ENCODE results near the gene SCYL2. TPM values are rescaled to one million over a fixed set of nuclear protein-coding genes. Genes with fewer than 3 reads are reported as not detected.
A peak's percentile ranks its signal among the peaks of the same experiment; 100 is the strongest.
"Not testable (repeated sequence)": the region's sequence is repeated elsewhere in the genome, so short reads cannot be mapped to it uniquely, and the experiment has no call there.

The SCYL2 gene
- total RNA-seq, 1 experiment from 2014 or later, result 56.1 TPM

DNA sequence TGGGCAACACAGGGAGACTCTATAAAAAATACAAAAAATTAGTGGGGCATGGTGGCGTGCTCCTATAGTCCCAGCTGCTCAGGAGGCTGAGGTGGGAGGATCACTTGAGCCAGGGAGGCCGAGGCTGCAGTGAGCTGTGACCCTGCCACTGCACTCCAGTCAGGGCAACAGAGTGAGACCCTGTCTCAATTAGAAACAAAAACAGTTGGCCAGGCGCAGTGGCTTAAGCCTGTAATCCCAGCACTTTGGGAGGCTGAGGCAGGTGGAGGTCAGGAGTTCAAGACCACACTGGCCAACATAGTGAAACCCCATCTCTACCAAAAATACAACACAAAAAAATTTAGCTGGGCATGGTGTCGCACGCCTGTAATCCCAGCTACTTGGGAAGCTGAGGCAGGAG lies 1.9 kb upstream of the SCYL2 start:
- DNase-seq (ENCODE audit: extremely low read depth, low read depth), result not testable (repeated sequence)

DNA sequence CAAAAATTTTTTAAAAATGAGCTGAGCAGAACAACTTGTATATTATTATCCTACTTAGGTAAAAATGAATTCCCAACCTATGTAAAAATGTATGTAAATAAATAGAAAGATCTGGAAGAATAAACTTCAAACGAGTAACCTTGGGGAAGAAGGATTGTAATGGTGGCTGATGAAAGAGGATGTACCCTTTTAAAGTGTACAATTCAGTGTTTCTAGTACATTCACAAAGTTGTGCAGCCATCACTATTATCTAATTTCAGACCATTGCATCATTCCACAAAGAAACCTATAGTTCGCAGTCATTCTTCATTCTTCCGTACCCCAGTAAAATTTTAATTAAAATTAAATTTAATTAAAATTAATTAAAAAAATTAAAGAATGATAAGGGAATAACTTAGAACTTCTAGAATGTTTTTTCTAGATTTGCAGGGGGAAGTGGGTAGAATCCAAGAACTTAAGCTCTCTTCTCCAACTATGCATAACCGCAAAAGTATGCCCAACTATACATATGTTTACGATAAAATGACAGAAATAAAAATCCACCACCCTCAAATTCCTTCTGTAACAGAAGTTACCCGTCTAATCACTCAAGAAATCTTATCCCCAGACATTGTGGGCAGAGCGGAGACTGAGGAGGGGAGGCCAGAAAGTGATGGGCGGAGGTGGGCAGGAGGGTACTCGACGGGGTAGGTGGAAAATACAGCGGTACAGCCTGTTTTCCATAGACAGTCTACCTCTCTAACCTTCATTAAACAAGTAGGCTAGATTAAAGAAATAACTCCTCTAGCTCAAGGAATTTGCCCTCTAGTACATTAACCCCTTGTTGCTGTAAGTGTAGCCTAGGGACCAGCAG lies 1.0 kb upstream of the SCYL2 start:
- DNase-seq (ENCODE audit: extremely low read depth, low read depth), result no peak

DNA sequence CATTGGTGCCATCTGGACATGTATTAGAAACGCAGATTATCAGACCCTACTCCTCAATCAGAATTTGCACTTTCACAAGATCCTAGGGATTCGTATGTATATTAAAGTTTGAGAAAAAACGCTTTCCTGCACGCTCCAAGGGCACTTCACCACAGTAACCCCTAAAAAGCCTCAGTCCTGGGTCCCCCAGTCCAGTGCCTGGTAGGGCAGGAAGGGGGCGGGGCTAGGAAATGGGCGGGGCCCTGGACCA lies 467 bp upstream of the SCYL2 start:
- DNase-seq (ENCODE audit: extremely low read depth, low read depth), result peak; percentile 84

GRCh38 chr12:100267603-100268281 lies 765 bp downstream of the SCYL2 start:
- no peak for DNase-seq (ENCODE audit: extremely low read depth, low read depth)

- DNase-seq (ENCODE audit: extremely low read depth, low read depth), result no peak
Measured at GRCh38 chr12:100268835-100269564, 2.0 kb downstream of the SCYL2 start.

GRCh38 chr12:100273782-100274181 lies 6.8 kb downstream of the SCYL2 start:
- DNase-seq (ENCODE audit: extremely low read depth, low read depth), result no peak

DNA sequence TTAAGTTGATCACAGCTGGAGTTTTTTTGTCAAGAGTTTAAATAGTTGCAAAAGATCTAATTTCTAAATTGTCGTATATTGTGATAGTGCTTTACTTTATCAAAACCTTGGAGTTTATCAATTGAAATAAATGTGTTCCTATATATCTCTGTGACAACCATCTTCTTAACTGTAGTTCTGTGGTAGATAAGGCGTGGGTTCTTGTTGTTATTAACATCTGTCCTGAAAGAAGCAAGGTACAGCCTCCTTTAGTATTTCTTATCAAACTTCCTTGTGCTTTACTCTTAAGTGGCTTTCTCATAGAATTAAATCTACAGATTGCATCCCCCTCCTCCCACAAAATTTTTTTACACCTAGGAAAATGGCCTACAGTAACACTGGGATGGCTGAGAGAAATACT lies 7.3 kb downstream of the SCYL2 start:
- no peak for DNase-seq (ENCODE audit: extremely low read depth, low read depth)

DNA sequence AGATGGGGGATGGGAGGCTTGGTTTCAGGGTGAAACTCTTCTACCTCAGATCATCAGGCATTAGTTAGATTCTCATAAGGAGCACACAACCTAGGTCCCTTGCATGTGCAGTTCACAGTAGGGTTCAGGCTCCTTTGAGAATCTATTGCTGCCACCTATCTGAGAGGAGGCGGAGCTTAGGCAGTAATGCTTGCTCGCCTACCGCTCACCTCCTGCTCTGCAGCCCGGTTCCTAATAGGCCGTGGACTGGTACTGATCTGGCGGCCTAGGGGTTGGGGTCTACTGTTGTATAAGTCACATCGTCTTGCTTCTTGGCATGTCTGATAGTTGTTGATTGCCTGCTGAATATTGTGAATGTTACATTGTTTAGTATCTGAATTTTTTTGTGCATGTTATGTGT lies 12.2 kb downstream of the SCYL2 start:
- DNase-seq (ENCODE audit: extremely low read depth, low read depth), result no peak

- DNase-seq (ENCODE audit: extremely low read depth, low read depth), result no peak
Measured at GRCh38 chr12:100279607-100280244, 12.7 kb downstream of the SCYL2 start.

DNA sequence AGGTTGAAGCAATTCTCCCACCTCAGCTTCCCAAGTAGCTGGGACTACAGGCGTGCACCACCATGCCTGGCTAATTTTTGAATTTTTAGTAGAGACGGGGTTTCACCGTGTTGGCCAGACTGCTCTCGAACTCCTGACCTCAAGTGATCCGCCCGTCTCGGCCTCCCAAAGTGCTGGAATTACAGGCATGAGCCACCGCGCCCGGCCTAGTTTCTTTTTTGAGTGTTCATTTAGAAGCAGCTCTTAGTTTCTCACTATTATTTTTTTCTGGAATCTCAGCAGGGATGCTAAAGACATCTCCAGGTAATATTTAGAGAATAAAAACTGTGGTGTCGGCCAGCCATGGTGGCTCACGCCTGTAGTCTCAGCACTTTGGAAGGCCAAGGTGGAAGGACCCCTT lies 17.6 kb downstream of the SCYL2 start:
- DNase-seq (ENCODE audit: extremely low read depth, low read depth), result not testable (repeated sequence)

DNA sequence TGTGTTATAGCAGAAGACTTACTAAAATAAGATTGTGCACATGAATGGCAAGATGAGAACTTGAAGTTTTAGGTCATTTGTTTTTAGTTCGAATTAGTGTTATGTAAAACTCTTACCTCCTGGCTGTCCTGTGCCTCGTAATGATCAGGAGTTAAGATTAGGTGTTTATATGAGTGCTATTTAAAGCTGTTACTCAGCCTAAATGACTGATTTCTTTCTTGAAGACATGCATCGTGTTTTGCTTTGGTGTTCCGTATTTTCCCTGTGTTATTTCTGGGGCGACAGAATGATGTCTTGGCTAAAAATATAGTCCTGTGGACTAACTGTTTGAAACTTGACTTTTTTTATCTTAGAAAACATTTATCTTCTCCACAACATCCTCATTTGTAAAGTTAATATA lies 22.1 kb downstream of the SCYL2 start:
- DNase-seq (ENCODE audit: extremely low read depth, low read depth), result no peak

GRCh38 chr12:100290016-100290415 lies 23.0 kb downstream of the SCYL2 start:
- no peak for DNase-seq (ENCODE audit: extremely low read depth, low read depth)

- DNase-seq (ENCODE audit: extremely low read depth, low read depth), result no peak
Measured at GRCh38 chr12:100293017-100293416, 26.0 kb downstream of the SCYL2 start.

GRCh38 chr12:100294366-100294765 lies 27.4 kb downstream of the SCYL2 start:
- not testable (repeated sequence) for DNase-seq (ENCODE audit: extremely low read depth, low read depth)

DNA sequence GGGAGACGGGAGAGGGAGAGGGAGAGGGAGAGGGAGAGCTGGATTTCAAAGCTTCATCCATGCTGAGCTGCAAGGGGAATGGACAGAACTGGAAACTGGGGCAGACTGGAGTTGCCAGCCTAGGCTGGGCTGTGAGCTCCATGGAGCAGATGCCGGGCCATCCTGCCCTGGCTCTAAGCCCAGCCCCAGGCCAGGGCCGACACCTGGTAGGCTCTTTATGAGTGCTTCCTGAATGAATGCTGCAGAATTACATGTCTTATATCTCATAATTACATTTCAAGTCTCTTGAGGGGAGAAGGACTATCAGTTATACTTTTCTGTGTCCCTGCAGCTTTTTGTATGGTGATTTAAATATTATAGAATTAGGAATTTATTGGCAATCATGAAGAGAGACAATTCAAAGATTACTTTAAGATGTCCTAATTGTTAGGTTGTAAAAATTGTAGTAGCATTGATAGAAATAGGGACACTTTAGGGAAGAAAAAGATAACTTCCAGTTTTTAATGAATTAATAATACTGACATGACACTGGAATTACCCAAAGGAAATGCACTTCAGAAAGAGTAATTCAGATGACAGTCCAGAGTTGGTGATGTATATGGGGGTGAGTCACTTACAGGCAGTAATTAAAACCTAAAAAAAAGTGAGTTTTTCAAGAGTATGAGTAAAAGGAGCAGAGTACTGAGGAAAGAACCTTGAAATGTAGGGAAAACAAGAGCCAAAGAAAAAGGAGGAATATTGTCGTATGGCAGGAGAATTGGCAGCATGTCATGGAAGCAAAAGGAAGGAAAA lies 29.0 kb downstream of the SCYL2 start:
- no peak for DNase-seq (ENCODE audit: extremely low read depth, low read depth)

- no peak for DNase-seq (ENCODE audit: extremely low read depth, low read depth)
Measured at GRCh38 chr12:100302081-100302480, 35.1 kb downstream of the SCYL2 start.

GRCh38 chr12:100303831-100304230 lies 36.9 kb downstream of the SCYL2 start:
- DNase-seq (ENCODE audit: extremely low read depth, low read depth), result no peak

DNA sequence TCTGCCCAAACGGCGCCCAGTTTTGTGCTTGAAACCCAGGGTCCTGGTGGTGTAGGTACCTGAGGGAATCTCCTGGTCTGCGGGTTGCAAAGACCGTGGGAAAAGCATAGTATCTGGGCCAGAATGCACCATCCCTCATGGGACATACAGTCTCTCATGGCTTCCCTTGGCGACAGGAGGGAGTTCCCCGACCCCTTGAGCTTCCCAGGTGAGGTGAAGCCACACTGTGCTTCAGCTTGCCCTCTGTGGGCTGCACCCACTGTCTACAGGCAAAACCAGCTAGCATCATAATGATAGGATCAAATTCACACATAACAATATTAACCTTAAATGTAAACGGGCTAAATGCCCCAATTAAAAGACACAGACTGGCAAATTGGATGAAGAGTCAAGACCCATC lies 37.4 kb downstream of the SCYL2 start:
- not testable (repeated sequence) for DNase-seq (ENCODE audit: extremely low read depth, low read depth)

- not testable (repeated sequence) for DNase-seq (ENCODE audit: extremely low read depth, low read depth)
Measured at GRCh38 chr12:100308138-100308537, 41.2 kb downstream of the SCYL2 start.

DNA sequence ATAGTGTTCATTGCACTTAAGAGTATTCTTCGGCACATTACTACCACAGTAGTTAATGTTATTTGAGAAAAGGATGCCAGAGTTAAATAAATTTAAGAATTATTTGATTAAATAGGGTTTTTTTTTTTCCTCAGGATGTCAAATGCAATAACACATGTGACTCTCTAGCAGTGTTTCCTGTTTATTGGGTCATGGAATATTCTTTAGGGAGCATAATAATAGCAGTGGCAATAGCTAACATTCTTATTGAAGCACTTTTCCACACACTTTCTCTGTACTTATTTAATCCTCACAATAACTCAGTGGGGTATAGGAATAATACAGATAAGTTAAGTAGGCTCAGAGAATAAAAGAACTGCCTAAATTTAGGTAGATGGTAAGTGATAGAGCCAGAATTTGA lies 44.3 kb downstream of the SCYL2 start:
- no peak for DNase-seq (ENCODE audit: extremely low read depth, low read depth)
